ENCODE results near the gene DMBT1. TPM values are rescaled to one million over a fixed set of nuclear protein-coding genes. Genes with fewer than 3 reads are reported as not detected.

The DMBT1 gene
- total RNA-seq, 1 donor from 2014 or later = 0.13 TPM

- H3K4me3 ChIP-seq (ENCODE audit: low read depth, low read length) = no peak overlapping the region
- no peaks in the 10 kb centered on the region for H3K36me3 ChIP-seq (ENCODE audit: control insufficient read depth, insufficient read depth, low read length)
- no peak for DNase-seq (ENCODE audit: low read depth)
- TF ChIP-seq CTCF (IDR thresholded peaks at IDR 0.05; ENCODE audit: insufficient read depth, low read length, poor library complexity, severe bottlenecking) = no peak
- H3K27me3 ChIP-seq (ENCODE audit: control insufficient read depth, insufficient read depth, low read length) = no peaks in the 10 kb centered on the region
Measured at GRCh38 chr10:122663516-122664130, 103.1 kb downstream of the DMBT1 start.

- Histone ChIP-seq H3K4me3 (ENCODE audit: low read depth, low read length) (no peak overlapping the region), H3K27me3 (ENCODE audit: control insufficient read depth, insufficient read depth, low read length) (no peaks in the 10 kb centered on the region), H3K36me3 (ENCODE audit: control insufficient read depth, insufficient read depth, low read length) (no peaks in the 10 kb centered on the region)
- DNase-seq (ENCODE audit: low read depth) = no peak
- TF ChIP-seq CTCF (IDR thresholded peaks at IDR 0.05; ENCODE audit: insufficient read depth, low read length, poor library complexity, severe bottlenecking) = no peak
Measured at GRCh38 chr10:122664501-122664900, 103.9 kb downstream of the DMBT1 start.

GRCh38 chr10:122665329-122665860, 104.8 kb downstream of the DMBT1 start:
- Histone ChIP-seq H3K36me3 (ENCODE audit: control insufficient read depth, insufficient read depth, low read length) (no peaks in the 10 kb centered on the region), H3K4me3 (ENCODE audit: low read depth, low read length) (no peak overlapping the region), H3K27me3 (ENCODE audit: control insufficient read depth, insufficient read depth, low read length) (no peaks in the 10 kb centered on the region)
- TF ChIP-seq CTCF (IDR thresholded peaks at IDR 0.05; ENCODE audit: insufficient read depth, low read length, poor library complexity, severe bottlenecking) = no peak
- DNase-seq (ENCODE audit: low read depth) = no peak

- Histone ChIP-seq H3K36me3 (ENCODE audit: control insufficient read depth, insufficient read depth, low read length) (no peaks in the 10 kb centered on the region), H3K4me3 (ENCODE audit: low read depth, low read length) (no peak overlapping the region), H3K27me3 (ENCODE audit: control insufficient read depth, insufficient read depth, low read length) (no peaks in the 10 kb centered on the region)
- no peak for DNase-seq (ENCODE audit: low read depth)
- TF ChIP-seq CTCF (IDR thresholded peaks at IDR 0.05; ENCODE audit: insufficient read depth, low read length, poor library complexity, severe bottlenecking) = no peak
Measured at GRCh38 chr10:122665946-122666345, 105.4 kb downstream of the DMBT1 start.

- no peaks in the 10 kb centered on the region for H3K36me3 ChIP-seq (ENCODE audit: control insufficient read depth, insufficient read depth, low read length)
- no peak for TF ChIP-seq CTCF (IDR thresholded peaks at IDR 0.05; ENCODE audit: insufficient read depth, low read length, poor library complexity, severe bottlenecking)
- H3K27me3 ChIP-seq (ENCODE audit: control insufficient read depth, insufficient read depth, low read length) = no peaks in the 10 kb centered on the region
- DNase-seq (ENCODE audit: low read depth) = no peak
- H3K4me3 ChIP-seq (ENCODE audit: low read depth, low read length) = no peak overlapping the region
Measured at GRCh38 chr10:122669045-122669444, 108.5 kb downstream of the DMBT1 start.

GRCh38 chr10:122669842-122670241, 109.3 kb downstream of the DMBT1 start:
- no peak for DNase-seq (ENCODE audit: low read depth)
- no peak for TF ChIP-seq CTCF (IDR thresholded peaks at IDR 0.05; ENCODE audit: insufficient read depth, low read length, poor library complexity, severe bottlenecking)
- Histone ChIP-seq H3K27me3 (ENCODE audit: control insufficient read depth, insufficient read depth, low read length) (no peaks in the 10 kb centered on the region), H3K4me3 (ENCODE audit: low read depth, low read length) (no peak overlapping the region), H3K36me3 (ENCODE audit: control insufficient read depth, insufficient read depth, low read length) (no peaks in the 10 kb centered on the region)
